Measurements from ENCODE around the gene OR9Q1.
"Not testable (repeated sequence)": the region's sequence is repeated elsewhere in the genome, so short reads cannot be mapped to it uniquely, and the experiment has no call there.

Gene OR9Q1

DNA sequence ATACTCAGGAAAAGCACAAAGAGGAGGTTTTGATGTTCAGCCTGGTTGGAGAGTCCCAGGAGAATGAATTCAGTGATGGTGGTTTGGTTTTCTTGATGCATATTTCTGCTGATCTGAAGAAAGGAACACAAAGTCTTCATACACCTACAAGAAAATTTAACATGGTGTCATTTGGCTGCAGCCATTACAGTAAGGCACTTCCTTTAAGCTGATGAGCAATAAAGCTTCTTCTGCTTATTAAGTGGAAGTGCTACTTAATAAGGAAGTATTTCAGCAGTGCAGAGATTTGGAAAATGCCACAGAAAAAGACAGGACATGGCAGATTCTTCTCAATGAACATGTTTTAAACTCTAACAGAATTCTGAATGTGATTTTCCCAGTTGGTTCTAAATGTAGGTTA, 180.4 kb downstream of the OR9Q1 start, which contains the start of gene OR1S2:
OR1S2 (minus strand) TSS at position 101 of the 400 bp plus-strand sequence; CDS start at position 101, 0 bp downstream.
- Mint-ChIP-seq H3K4me1 (no peaks in the 10 kb centered on the region), H3K9me3 (peaks cover 1% of the 10 kb centered on the region), H3K27ac (no peak within 1 kb of the TSS), H3K36me3 (ENCODE audit: low read depth) (no peaks in the 10 kb centered on the region), H3K4me3 (no peak within 1 kb of the TSS), H3K27me3 (ENCODE audit: low read depth) (no peaks in the 10 kb centered on the region)
- TF ChIP-seq, protein P1, sequence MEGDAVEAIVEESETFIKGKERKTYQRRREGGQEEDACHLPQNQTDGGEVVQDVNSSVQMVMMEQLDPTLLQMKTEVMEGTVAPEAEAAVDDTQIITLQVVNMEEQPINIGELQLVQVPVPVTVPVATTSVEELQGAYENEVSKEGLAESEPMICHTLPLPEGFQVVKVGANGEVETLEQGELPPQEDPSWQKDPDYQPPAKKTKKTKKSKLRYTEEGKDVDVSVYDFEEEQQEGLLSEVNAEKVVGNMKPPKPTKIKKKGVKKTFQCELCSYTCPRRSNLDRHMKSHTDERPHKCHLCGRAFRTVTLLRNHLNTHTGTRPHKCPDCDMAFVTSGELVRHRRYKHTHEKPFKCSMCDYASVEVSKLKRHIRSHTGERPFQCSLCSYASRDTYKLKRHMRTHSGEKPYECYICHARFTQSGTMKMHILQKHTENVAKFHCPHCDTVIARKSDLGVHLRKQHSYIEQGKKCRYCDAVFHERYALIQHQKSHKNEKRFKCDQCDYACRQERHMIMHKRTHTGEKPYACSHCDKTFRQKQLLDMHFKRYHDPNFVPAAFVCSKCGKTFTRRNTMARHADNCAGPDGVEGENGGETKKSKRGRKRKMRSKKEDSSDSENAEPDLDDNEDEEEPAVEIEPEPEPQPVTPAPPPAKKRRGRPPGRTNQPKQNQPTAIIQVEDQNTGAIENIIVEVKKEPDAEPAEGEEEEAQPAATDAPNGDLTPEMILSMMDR (IDR thresholded peaks at IDR 0.05; ENCODE audit: unreplicated experiment in 3 of 3), result no peak

DNA sequence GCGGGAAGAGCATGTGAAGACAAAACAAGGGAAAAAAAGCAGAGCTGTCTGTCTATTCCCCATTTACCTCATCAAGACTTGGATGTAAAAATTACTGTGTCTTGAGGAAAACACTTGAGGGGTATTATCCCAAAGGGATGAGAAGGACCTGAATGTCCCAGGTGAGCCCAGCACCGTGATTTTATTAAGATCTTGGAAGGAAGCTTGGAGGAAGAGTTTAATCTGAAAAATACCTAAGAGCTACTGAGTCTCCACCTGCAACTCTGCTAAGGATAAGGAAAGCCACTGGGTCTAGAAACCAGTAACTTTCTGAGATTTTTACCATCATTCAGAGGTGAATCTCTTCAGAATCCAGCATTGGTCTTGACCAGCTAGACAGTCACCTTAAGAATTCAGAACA, 188.7 kb downstream of the OR9Q1 start, which contains the start of gene OR1S1:
OR1S1 (plus strand) TSS at position 301 of the 400 bp plus-strand sequence.
- not testable (repeated sequence) for H3K4me3 Mint-ChIP-seq; H3K27me3 Mint-ChIP-seq (ENCODE audit: low read depth); H3K36me3 Mint-ChIP-seq (ENCODE audit: low read depth); H3K9me3 Mint-ChIP-seq; H3K27ac Mint-ChIP-seq; H3K4me1 Mint-ChIP-seq

DNA sequence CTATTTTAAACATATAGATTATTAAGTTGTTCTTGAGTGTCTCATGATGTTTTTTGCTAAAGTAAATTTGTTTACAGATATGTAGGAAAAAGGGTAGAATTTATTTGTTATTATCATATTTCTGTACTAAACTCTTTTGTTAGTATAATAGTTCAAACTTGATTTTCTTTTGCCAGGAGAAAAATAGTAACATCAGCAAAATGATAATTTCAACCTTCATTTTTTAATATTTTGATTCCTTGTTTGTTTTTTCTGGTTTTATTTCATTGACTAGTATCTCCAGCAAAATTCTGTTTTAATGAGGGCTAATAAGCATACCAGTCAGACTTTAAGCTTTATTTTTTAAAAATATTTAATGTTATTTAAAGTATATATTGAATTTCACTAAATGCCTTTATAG, 192.8 kb downstream of the OR9Q1 start:
- H3K36me3 Mint-ChIP-seq (ENCODE audit: low read depth), result no peaks in the 10 kb centered on the region
- TF ChIP-seq, protein P1 (IDR thresholded peaks at IDR 0.05; ENCODE audit: unreplicated experiment in 3 of 3), result no peak
- H3K27me3 Mint-ChIP-seq (ENCODE audit: low read depth), result no peaks in the 10 kb centered on the region
- H3K4me3 Mint-ChIP-seq, result no peak overlapping the region
- no peaks in the 10 kb centered on the region for H3K9me3 Mint-ChIP-seq
- no peak overlapping the region for H3K27ac Mint-ChIP-seq
- H3K4me1 Mint-ChIP-seq, result no peaks in the 10 kb centered on the region

DNA sequence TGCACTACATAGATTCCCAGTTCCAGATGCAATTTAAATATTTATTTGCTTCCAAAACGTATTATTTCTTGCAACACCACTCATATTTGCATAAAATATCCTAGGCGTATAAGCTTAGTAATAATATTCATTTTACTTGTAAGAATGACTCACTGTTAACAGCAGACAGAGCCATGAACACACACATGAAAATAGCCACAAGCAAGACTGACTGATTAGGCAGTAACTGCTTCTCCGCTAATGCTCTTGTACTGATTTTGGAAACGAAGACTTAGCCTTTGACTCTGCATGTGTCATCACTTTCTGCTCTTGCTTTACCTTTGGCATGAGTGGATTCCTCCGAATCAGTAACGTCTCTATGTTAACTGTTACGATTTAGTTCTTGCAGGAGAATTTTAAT, 199.0 kb downstream of the OR9Q1 start:
- Mint-ChIP-seq H3K36me3 (ENCODE audit: low read depth) (no peaks in the 10 kb centered on the region), H3K9me3 (no peaks in the 10 kb centered on the region), H3K27ac (no peak overlapping the region), H3K27me3 (ENCODE audit: low read depth) (peaks cover 5% of the 10 kb centered on the region), H3K4me1 (no peaks in the 10 kb centered on the region), H3K4me3 (no peak overlapping the region)
- TF ChIP-seq, protein P1 (IDR thresholded peaks at IDR 0.05; ENCODE audit: unreplicated experiment in 3 of 3), result no peak

DNA sequence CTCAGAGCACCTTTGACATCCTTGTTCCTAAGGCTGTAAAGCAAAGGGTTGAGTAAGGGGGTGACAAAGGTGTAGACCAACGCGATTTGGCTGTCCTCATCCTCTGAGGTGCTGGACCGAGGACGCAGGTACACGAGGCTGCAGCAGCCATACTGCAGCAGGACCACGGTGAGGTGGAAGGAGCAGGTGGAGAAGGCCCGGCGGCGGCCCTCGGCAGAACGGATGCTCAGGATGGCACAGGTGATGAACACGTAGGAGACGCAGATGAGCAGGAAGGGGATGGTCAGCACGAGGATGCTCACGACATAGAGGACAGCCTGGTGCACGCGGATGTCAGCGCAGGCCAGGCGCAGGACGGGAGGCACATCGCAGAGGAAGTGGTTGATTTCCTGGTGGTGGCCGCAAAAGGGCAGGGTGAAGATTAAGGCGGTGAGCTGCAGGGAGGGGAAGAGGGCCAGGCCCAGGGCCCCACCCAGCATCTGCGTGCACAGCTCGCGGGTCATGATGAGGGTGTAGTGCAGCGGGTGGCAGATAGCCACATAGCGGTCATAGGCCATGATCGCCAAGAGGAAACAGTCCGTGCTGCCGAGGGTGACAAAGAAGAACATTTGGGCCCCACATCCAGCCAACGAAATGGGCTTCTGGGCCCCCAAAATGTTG, 204.4 kb downstream of the OR9Q1 start:
- Mint-ChIP-seq H3K4me1 (no peaks in the 10 kb centered on the region), H3K27me3 (ENCODE audit: low read depth) (peaks cover 12% of the 10 kb centered on the region), H3K27ac (no peak overlapping the region), H3K4me3 (no peak overlapping the region), H3K36me3 (ENCODE audit: low read depth) (no peaks in the 10 kb centered on the region), H3K9me3 (no peaks in the 10 kb centered on the region)
- TF ChIP-seq, protein P1 (IDR thresholded peaks at IDR 0.05; ENCODE audit: unreplicated experiment in 3 of 3), result no peak
